Kidney epithelial cell (primary cell): Measurements from ENCODE around the gene FOSL2. TPM values are rescaled to one million over a fixed set of nuclear protein-coding genes. Genes with fewer than 3 reads are reported as not detected.

Experiments
- DNase-seq: peaks from one replicate; pipeline ENCODE4 v3.0.0-alpha.2; 2010; ENCODE audit warnings: low read depth
- H3K27me3 ChIP-seq: 2 replicates; pipeline ENCODE4 v1.6.0; 2011; ENCODE audit warnings: low read length; ENCODE audit not compliant: control insufficient read depth, insufficient read depth
- H3K36me3 ChIP-seq: 2 replicates; pipeline ENCODE4 v1.5.1; 2011; ENCODE audit warnings: low read length; ENCODE audit not compliant: control insufficient read depth, insufficient read depth
- H3K4me3 ChIP-seq: 2 replicates; pipeline ENCODE4 v1.5.1; 2011; ENCODE audit warnings: low read depth, mild to moderate bottlenecking, control low read depth, low read length
- CTCF ChIP-seq: IDR thresholded peaks from 2 replicates; pipeline ENCODE4 v1.5.1; 2011; ENCODE audit warnings: mild to moderate bottlenecking, moderate library complexity, low read length, control low read depth, inconsistent platforms; ENCODE audit not compliant: insufficient read depth, poor library complexity, severe bottlenecking
- total RNA-seq: library from RNA; depleted of rRNA; stranded (reverse); fragments of >200 nt; gene quantifications from 2 replicates; pipeline ENCODE4 v1.2.3, GENCODE V29; 2015

The FOSL2 gene
- total RNA-seq, 1 donor from 2014 or later = 85.5 TPM

GRCh38 chr2:28447086-28447485, 54.4 kb downstream of the FOSL2 start:
- Histone ChIP-seq H3K4me3 (no peak overlapping the region), H3K27me3 (no peaks in the 10 kb centered on the region), H3K36me3 (no peaks in the 10 kb centered on the region)
- TF ChIP-seq CTCF = no peak
- DNase-seq = no peak

- Histone ChIP-seq H3K4me3 (no peak overlapping the region), H3K36me3 (no peaks in the 10 kb centered on the region), H3K27me3 (no peaks in the 10 kb centered on the region)
- DNase-seq = no peak
- TF ChIP-seq CTCF = no peak
These were observed 55.5 kb downstream of the FOSL2 start for GRCh38 chr2:28447943-28448792.

GRCh38 chr2:28448793-28449100, 56.1 kb downstream of the FOSL2 start:
- Histone ChIP-seq H3K27me3 (no peaks in the 10 kb centered on the region), H3K36me3 (no peaks in the 10 kb centered on the region), H3K4me3 (no peak overlapping the region)
- TF ChIP-seq CTCF = no peak
- DNase-seq = no peak

- Histone ChIP-seq H3K36me3 (no peaks in the 10 kb centered on the region), H3K4me3 (no peak overlapping the region), H3K27me3 (no peaks in the 10 kb centered on the region)
- no peak for DNase-seq
- no peak for TF ChIP-seq CTCF
These were observed 56.4 kb downstream of the FOSL2 start for GRCh38 chr2:28449126-28449487.

- Histone ChIP-seq H3K36me3 (no peaks in the 10 kb centered on the region), H3K4me3 (no peak overlapping the region), H3K27me3 (no peaks in the 10 kb centered on the region)
- no peak for DNase-seq
- TF ChIP-seq CTCF = no peak
These were observed 57.1 kb downstream of the FOSL2 start for GRCh38 chr2:28449488-28450395.
